H9 (cell line): Measurements from ENCODE around the gene HLA-DRB1. TPM values are rescaled to one million over a fixed set of nuclear protein-coding genes. Genes with fewer than 3 reads are reported as not detected.

Source experiments
- DNase-seq: peaks from one replicate; pipeline ENCODE4 v3.0.0-alpha.2; 2017
- H2AFZ ChIP-seq: one replicate; pipeline ENCODE4 v1.6.1; 2013; ENCODE audit warnings: mild to moderate bottlenecking, low read length, control low read depth, moderate library complexity
- H2AK5ac ChIP-seq: 2 replicates; pipeline ENCODE4 v1.6.1; 2013; ENCODE audit warnings: low read length, control low read depth, mixed read lengths; ENCODE audit not compliant: insufficient read length
- H2BK120ac ChIP-seq: one replicate; pipeline ENCODE4 v1.6.1; 2013; ENCODE audit warnings: low read depth, mild to moderate bottlenecking, low read length, control low read depth, inconsistent platforms; ENCODE audit not compliant: poor library complexity, severe bottlenecking
- H2BK12ac ChIP-seq: 2 replicates; pipeline ENCODE4 v1.6.1; 2013; ENCODE audit warnings: low read length, control low read depth, mixed read lengths, low read depth; ENCODE audit not compliant: insufficient read length
- H2BK15ac ChIP-seq: 2 replicates; pipeline ENCODE4 v1.6.1; 2013; ENCODE audit warnings: low read depth, low read length, control low read depth
- H2BK20ac ChIP-seq: one replicate; pipeline ENCODE4 v1.6.1; 2013; ENCODE audit warnings: low read depth, mild to moderate bottlenecking, low read length, control low read depth, inconsistent platforms; ENCODE audit not compliant: poor library complexity, severe bottlenecking
- H2BK5ac ChIP-seq: 2 replicates; pipeline ENCODE4 v1.6.1; 2013; ENCODE audit warnings: low read length, control low read depth, mixed read lengths; ENCODE audit not compliant: insufficient read length
- H3K14ac ChIP-seq: 2 replicates; pipeline ENCODE4 v1.6.1; 2013; ENCODE audit warnings: low read length, control low read depth; ENCODE audit not compliant: insufficient read depth
- H3K18ac ChIP-seq: 2 replicates; pipeline ENCODE4 v1.6.1; 2013; ENCODE audit warnings: low read depth, mild to moderate bottlenecking, mixed read lengths, low read length, control low read depth; ENCODE audit not compliant: insufficient read length
- H3K23ac ChIP-seq: 2 replicates; pipeline ENCODE4 v1.6.1; 2013; ENCODE audit warnings: low read length, control low read depth, mixed read lengths, low read depth; ENCODE audit not compliant: insufficient read length
- H3K23me2 ChIP-seq: 2 replicates; pipeline ENCODE4 v1.6.1; 2013; ENCODE audit warnings: low read depth, mild to moderate bottlenecking, mixed read lengths, low read length, control low read depth; ENCODE audit not compliant: insufficient read length, poor library complexity, severe bottlenecking
- H3K27ac ChIP-seq: 2 replicates; pipeline ENCODE4 v1.5.1; 2013; ENCODE audit warnings: low read length, control low read depth, mixed read lengths, low read depth; ENCODE audit not compliant: insufficient read length
- H3K27me3 ChIP-seq: 2 replicates; pipeline ENCODE4 v1.6.1; 2013; ENCODE audit warnings: low read length, control low read depth, inconsistent platforms; ENCODE audit not compliant: insufficient read depth
- H3K4ac ChIP-seq: 2 replicates; pipeline ENCODE4 v1.6.1; 2013; ENCODE audit warnings: low read depth, mild to moderate bottlenecking, control low read depth, inconsistent platforms, low read length, moderate library complexity
- H3K4me1 ChIP-seq: 2 replicates; pipeline ENCODE4 v1.6.1; 2013; ENCODE audit warnings: low read length, control low read depth, inconsistent platforms; ENCODE audit not compliant: insufficient read depth
- H3K4me2 ChIP-seq: 2 replicates; pipeline ENCODE4 v1.6.1; 2013; ENCODE audit warnings: low read length, control low read depth, mixed read lengths; ENCODE audit not compliant: insufficient read length, insufficient read depth
- H3K56ac ChIP-seq: 2 replicates; pipeline ENCODE4 v1.6.1; 2013; ENCODE audit warnings: low read depth, mild to moderate bottlenecking, mixed read lengths, low read length, control low read depth; ENCODE audit not compliant: insufficient read length
- H3K79me1 ChIP-seq: 2 replicates; pipeline ENCODE4 v1.6.1; 2013; ENCODE audit warnings: low read depth, mild to moderate bottlenecking, moderate library complexity, low read length, control low read depth, inconsistent platforms; ENCODE audit not compliant: insufficient read depth, poor library complexity, severe bottlenecking
- H3K79me2 ChIP-seq: 2 replicates; pipeline ENCODE4 v1.6.1; 2013; ENCODE audit warnings: low read length, control low read depth, inconsistent platforms; ENCODE audit not compliant: insufficient read depth
- H3K9ac ChIP-seq: 2 replicates; pipeline ENCODE4 v1.6.1; 2013; ENCODE audit warnings: low read length, control low read depth, mixed read lengths; ENCODE audit not compliant: insufficient read length; ENCODE audit errors: extremely low read depth
- H3K9me3 ChIP-seq: one replicate; pipeline ENCODE4 v1.6.1; 2013; ENCODE audit warnings: low read depth, low read length, inconsistent platforms; ENCODE audit not compliant: control insufficient read depth
- H3T11ph ChIP-seq: one replicate; pipeline ENCODE4 v1.6.1; 2013; ENCODE audit warnings: mild to moderate bottlenecking, low read length, control low read depth, inconsistent platforms
- H4K20me1 ChIP-seq: one replicate; pipeline ENCODE4 v1.6.1; 2013; ENCODE audit not compliant: control insufficient read depth, insufficient read length, insufficient read depth
- H4K5ac ChIP-seq: 2 replicates; pipeline ENCODE4 v1.6.1; 2013; ENCODE audit warnings: low read depth, mild to moderate bottlenecking, mixed read lengths, low read length, control low read depth; ENCODE audit not compliant: insufficient read length
- H4K8ac ChIP-seq: replicated peaks from 2 replicates; pipeline ENCODE4 v1.6.1; 2013; ENCODE audit warnings: low read length, control low read depth, mixed read lengths, low read depth; ENCODE audit not compliant: insufficient read length
- H4K91ac ChIP-seq: 2 replicates; pipeline ENCODE4 v1.6.1; 2013; ENCODE audit warnings: low read depth, mild to moderate bottlenecking, moderate library complexity, mixed read lengths, low read length, control low read depth; ENCODE audit not compliant: insufficient read length
- H3K27ac Mint-ChIP-seq, 3 experiments: 2 replicates in 2 of 3; 3 replicates in 1 of 3; pipeline ENCODE4 v1.8.0; 2020 to 2021; ENCODE audit warnings: mixed read lengths in 3 of 3, mild to moderate bottlenecking in 1 of 3, moderate library complexity in 1 of 3
- H3K27me3 Mint-ChIP-seq: 2 replicates; pipeline ENCODE4 v1.8.0; 2021; ENCODE audit warnings: low read depth, mild to moderate bottlenecking, moderate library complexity, mixed read lengths
- H3K36me3 Mint-ChIP-seq, 3 experiments: 2 replicates in 2 of 3; 3 replicates in 1 of 3; pipeline ENCODE4 v1.8.0; 2020 to 2021; ENCODE audit warnings: low read depth in 3 of 3, mixed read lengths in 3 of 3; ENCODE audit not compliant: insufficient read depth in 1 of 3
- H3K4me1 Mint-ChIP-seq, 2 experiments: 2 replicates each; pipeline ENCODE4 v1.8.0; 2020; ENCODE audit warnings: mixed read lengths in 2 of 2
- H3K4me3 Mint-ChIP-seq, 2 experiments: 2 replicates in 1 of 2; 3 replicates in 1 of 2; pipeline ENCODE4 v1.8.0; 2020 to 2021; ENCODE audit warnings: mild to moderate bottlenecking in 2 of 2, mixed read lengths in 2 of 2, moderate library complexity in 1 of 2
- H3K9me3 Mint-ChIP-seq, 2 experiments: 2 replicates in 1 of 2; 3 replicates in 1 of 2; pipeline ENCODE4 v1.8.0; 2020; ENCODE audit warnings: mild to moderate bottlenecking in 2 of 2, mixed read lengths in 2 of 2, moderate library complexity in 1 of 2
- CTCF ChIP-seq: fragments of 200-600 bp; sonication (generic); conservative IDR thresholded peaks from 3 replicates; pipeline ENCODE4 v1.8.0; 2021; ENCODE audit warnings: antibody characterized with exemption, mild to moderate bottlenecking
- WGBS: extraction: QIAGEN DNeasy Blood & Tissue Kit; methylation state at CpG from one replicate; pipeline ENCODE4 v1.1.7; 2013; ENCODE audit warnings: missing lambda C conversion rate, low lambda C conversion rate, mixed read lengths; ENCODE audit not compliant: insufficient read length; ENCODE audit errors: extremely low coverage; 5-methylcytosine and 5-hydroxymethylcytosine counted together
- total RNA-seq: library from RNA; stranded (reverse); gene quantifications from 2 replicates; pipeline ENCODE4 v1.2.1, GENCODE V29; 2021

Gene HLA-DRB1
- total RNA-seq, 1 experiment from 2014 or later: 25.9 TPM

GRCh38 chr6:32580593-32580992, 9.1 kb downstream of the HLA-DRB1 start:
- TF ChIP-seq CTCF: no peak
- Mint-ChIP-seq H3K9me3 (no peaks in the 10 kb centered on the region), H3K27me3 (peaks cover 12% of the 10 kb centered on the region), H3K4me3 (no peak overlapping the region; a peak in 1 of 5 replicates), H3K4me1 (peaks cover 13% of the 10 kb centered on the region in 2 experiments), H3K36me3 (peaks cover 3 to 30% (median 14%) of the 10 kb centered on the region in 3 experiments), H3K27ac (no peak overlapping the region)
- no peak overlapping the region for H3K4me2 ChIP-seq
- no peak overlapping the region for H4K91ac ChIP-seq
- H3K4ac ChIP-seq: no peak overlapping the region
- no peaks in the 10 kb centered on the region for H3K27me3 ChIP-seq
- peaks cover 2% of the 10 kb centered on the region; the same call in 1 of the 2 replicates for H3K4me1 ChIP-seq
- no peak overlapping the region for H3K18ac ChIP-seq
- no peak overlapping the region for H4K8ac ChIP-seq
- no peak overlapping the region for H3K14ac ChIP-seq
- no peak overlapping the region for H3T11ph ChIP-seq
- no peak overlapping the region for H2BK15ac ChIP-seq
- no peak overlapping the region for H2BK20ac ChIP-seq
- no peak overlapping the region for H3K56ac ChIP-seq
- H2BK5ac ChIP-seq: no peak overlapping the region
- no peak overlapping the region for H2AFZ ChIP-seq
- H3K9me3 ChIP-seq: no peaks in the 10 kb centered on the region
- WGBS: no CpG with 5 or more reads among the region's 4 CpGs
- no peak overlapping the region for H3K27ac ChIP-seq
- no peak overlapping the region for H2BK120ac ChIP-seq
- H4K20me1 ChIP-seq: no peaks in the 10 kb centered on the region
- no peak overlapping the region for H3K23ac ChIP-seq
- no peaks in the 10 kb centered on the region for H3K79me2 ChIP-seq
- peaks cover 14% of the 10 kb centered on the region for H3K23me2 ChIP-seq
- H4K5ac ChIP-seq: no peak overlapping the region
- no peak overlapping the region for H3K9ac ChIP-seq
- no peak overlapping the region for H2BK12ac ChIP-seq
- H2AK5ac ChIP-seq: no peak overlapping the region
- no peak for DNase-seq
- no peaks in the 10 kb centered on the region for H3K79me1 ChIP-seq
